Caco-2 (cell line): ENCODE measurements around the gene KIF1B. TPM values are rescaled to one million over a fixed set of nuclear protein-coding genes. Genes with fewer than 3 reads are reported as not detected.

Experiments used
- BruUV-seq: library from RNA; stranded (reverse); fragments of 400-500 nt; replicated peaks from 2 replicates; lab custom pipeline; 2021; lab: Mats Ljungman, UMichigan
- CTCF ChIA-PET: fragments of 300-600 bp; sonication (Branson Sonifier 250); formaldehyde crosslinking; loops from one replicate; lab custom pipeline; 2022; ENCODE audit warnings: antibody characterized with exemption; lab: Charles Lee
- POLR2A ChIA-PET: fragments of 300-600 bp; sonication (Branson Sonifier 250); formaldehyde crosslinking; loops from one replicate; lab custom pipeline; 2022; ENCODE audit warnings: antibody characterized with exemption; lab: Charles Lee
- DNase-seq, 2 experiments: peaks; one replicate each; pipeline versions ENCODE4 v3.0.0 to v3.0.0-alpha.2; 2020 to 2022
- H3K27me3 ChIP-seq: replicated peaks from 2 replicates; pipeline ENCODE4 v1.6.0; 2011; ENCODE audit warnings: low read length; ENCODE audit not compliant: control insufficient read depth, insufficient read depth
- H3K36me3 ChIP-seq: 2 replicates; pipeline ENCODE4 v1.5.1; 2011; ENCODE audit warnings: low read length; ENCODE audit not compliant: control insufficient read depth, insufficient read depth
- H3K4me1 ChIP-seq: fragments of 250-450 bp; sonication (Bioruptor Pico); 2 replicates; pipeline ENCODE4 v1.5.1; 2020; ENCODE audit warnings: mild to moderate bottlenecking
- H3K4me3 ChIP-seq: 2 replicates; pipeline ENCODE4 v1.5.1; 2011; ENCODE audit warnings: low read depth, mild to moderate bottlenecking, control low read depth, low read length
- H3K9me3 ChIP-seq: fragments of 250-450 bp; sonication (Bioruptor Pico); 2 replicates; pipeline ENCODE4 v1.5.1; 2020; ENCODE audit warnings: mild to moderate bottlenecking, moderate library complexity
- H3K27ac Mint-ChIP-seq: one replicate; pipeline ENCODE4 v1.8.0; 2022; ENCODE audit warnings: mixed read lengths; ENCODE audit not compliant: unreplicated experiment
- H3K27me3 Mint-ChIP-seq: one replicate; pipeline ENCODE4 v1.8.0; 2022; ENCODE audit warnings: mixed read lengths; ENCODE audit not compliant: insufficient read depth, unreplicated experiment
- H3K36me3 Mint-ChIP-seq: one replicate; pipeline ENCODE4 v1.8.0; 2022; ENCODE audit warnings: mild to moderate bottlenecking, mixed read lengths; ENCODE audit not compliant: insufficient read depth, unreplicated experiment
- H3K4me1 Mint-ChIP-seq: one replicate; pipeline ENCODE4 v1.8.0; 2022; ENCODE audit warnings: low read depth, mixed read lengths; ENCODE audit not compliant: unreplicated experiment
- H3K4me3 Mint-ChIP-seq: one replicate; pipeline ENCODE4 v1.8.0; 2022; ENCODE audit warnings: mild to moderate bottlenecking, moderate library complexity, mixed read lengths; ENCODE audit not compliant: unreplicated experiment
- H3K9me3 Mint-ChIP-seq: one replicate; pipeline ENCODE4 v1.8.0; 2022; ENCODE audit warnings: mixed read lengths; ENCODE audit not compliant: unreplicated experiment
- intact Hi-C: fragments of 100-400 bp; cut with micrococcal nuclease; formaldehyde crosslinking; loops from one replicate; pipeline ENCODE4 v1.10.0; 2022; ENCODE audit not compliant: unreplicated experiment
- total RNA-seq: library from RNA; stranded (reverse); gene quantifications from 2 replicates; pipeline ENCODE4 v1.2.3, GENCODE V29; 2022
- TF ChIP-seq, protein P1 (sequence below), 2 experiments: fragments of 200-600 bp in 1 of 2; IDR thresholded peaks; 1 replicate in 1 of 2; 2 replicates in 1 of 2; pipeline versions ENCODE4 v1.5.1 to v1.8.0; 2011 to 2022; ENCODE audit warnings: antibody characterized with exemption in 1 of 2, control low read depth in 1 of 2, inconsistent platforms in 1 of 2, low read depth in 1 of 2, low read length in 1 of 2, mild to moderate bottlenecking in 1 of 2, moderate library complexity in 1 of 2; ENCODE audit not compliant: insufficient read depth in 1 of 2, severe bottlenecking in 1 of 2, unreplicated experiment in 1 of 2

Gene KIF1B
- total RNA-seq, 1 experiment from 2014 or later, result 41.1 TPM

GRCh38 chr1:10288029-10288615 lies 77.8 kb downstream of the KIF1B start:
- Histone ChIP-seq H3K27me3 (no peaks in the 10 kb centered on the region), H3K36me3 (no peaks in the 10 kb centered on the region), H3K9me3 (no peaks in the 10 kb centered on the region), H3K4me1 (no peaks in the 10 kb centered on the region), H3K4me3 (no peak overlapping the region)
- ChIA-PET POLR2A (no interaction called here), CTCF (no interaction called here)
- Mint-ChIP-seq H3K27ac (no peak overlapping the region), H3K36me3 (peaks cover 12% of the 10 kb centered on the region), H3K9me3 (no peaks in the 10 kb centered on the region), H3K4me3 (no peak overlapping the region), H3K4me1 (peaks cover 9% of the 10 kb centered on the region), H3K27me3 (no peaks in the 10 kb centered on the region)
- no TSS peak for BruUV-seq
- TF ChIP-seq, protein P1, sequence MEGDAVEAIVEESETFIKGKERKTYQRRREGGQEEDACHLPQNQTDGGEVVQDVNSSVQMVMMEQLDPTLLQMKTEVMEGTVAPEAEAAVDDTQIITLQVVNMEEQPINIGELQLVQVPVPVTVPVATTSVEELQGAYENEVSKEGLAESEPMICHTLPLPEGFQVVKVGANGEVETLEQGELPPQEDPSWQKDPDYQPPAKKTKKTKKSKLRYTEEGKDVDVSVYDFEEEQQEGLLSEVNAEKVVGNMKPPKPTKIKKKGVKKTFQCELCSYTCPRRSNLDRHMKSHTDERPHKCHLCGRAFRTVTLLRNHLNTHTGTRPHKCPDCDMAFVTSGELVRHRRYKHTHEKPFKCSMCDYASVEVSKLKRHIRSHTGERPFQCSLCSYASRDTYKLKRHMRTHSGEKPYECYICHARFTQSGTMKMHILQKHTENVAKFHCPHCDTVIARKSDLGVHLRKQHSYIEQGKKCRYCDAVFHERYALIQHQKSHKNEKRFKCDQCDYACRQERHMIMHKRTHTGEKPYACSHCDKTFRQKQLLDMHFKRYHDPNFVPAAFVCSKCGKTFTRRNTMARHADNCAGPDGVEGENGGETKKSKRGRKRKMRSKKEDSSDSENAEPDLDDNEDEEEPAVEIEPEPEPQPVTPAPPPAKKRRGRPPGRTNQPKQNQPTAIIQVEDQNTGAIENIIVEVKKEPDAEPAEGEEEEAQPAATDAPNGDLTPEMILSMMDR (IDR thresholded peaks at IDR 0.05; ENCODE audit: insufficient read depth in 1 of 2, low read depth in 1 of 2, low read length in 1 of 2, severe bottlenecking in 1 of 2, unreplicated experiment in 1 of 2), result no peak
- intact Hi-C loops, result no loop called here
- DNase-seq, result no peak

GRCh38 chr1:10291705-10292104 lies 81.3 kb downstream of the KIF1B start:
- intact Hi-C loops, result no loop called here
- Mint-ChIP-seq H3K36me3 (peaks cover 13% of the 10 kb centered on the region), H3K4me3 (no peak overlapping the region), H3K27ac (no peak overlapping the region), H3K9me3 (no peaks in the 10 kb centered on the region), H3K27me3 (no peaks in the 10 kb centered on the region), H3K4me1 (peaks cover 9% of the 10 kb centered on the region)
- Histone ChIP-seq H3K9me3 (no peaks in the 10 kb centered on the region), H3K4me3 (no peak overlapping the region), H3K4me1 (no peaks in the 10 kb centered on the region), H3K36me3 (no peaks in the 10 kb centered on the region; the same call in 1 of the 2 replicates), H3K27me3 (no peaks in the 10 kb centered on the region)
- ChIA-PET POLR2A (no interaction called here), CTCF (no interaction called here)
- TF ChIP-seq, protein P1 (IDR thresholded peaks at IDR 0.05; ENCODE audit: insufficient read depth in 1 of 2, low read depth in 1 of 2, low read length in 1 of 2, severe bottlenecking in 1 of 2, unreplicated experiment in 1 of 2), result no peak
- DNase-seq, result no peak
- no TSS peak for BruUV-seq

- no peak for DNase-seq
- no TSS peak for BruUV-seq
- no peak overlapping the region for H3K4me3 ChIP-seq
- ChIA-PET POLR2A (no interaction called here), CTCF (no interaction called here)
- H3K4me3 Mint-ChIP-seq, result no peak overlapping the region
- H3K36me3 ChIP-seq, result no peaks in the 10 kb centered on the region; the same call in 1 of the 2 replicates
- H3K4me1 Mint-ChIP-seq, result peaks cover 9% of the 10 kb centered on the region
- H3K4me1 ChIP-seq, result no peaks in the 10 kb centered on the region
- H3K9me3 ChIP-seq, result no peaks in the 10 kb centered on the region
- no peak overlapping the region for H3K27ac Mint-ChIP-seq
- H3K27me3 Mint-ChIP-seq, result no peaks in the 10 kb centered on the region
- TF ChIP-seq, protein P1 (IDR thresholded peaks at IDR 0.05; ENCODE audit: insufficient read depth in 1 of 2, low read depth in 1 of 2, low read length in 1 of 2, severe bottlenecking in 1 of 2, unreplicated experiment in 1 of 2), result no peak
- intact Hi-C loops, result no loop called here
- no peaks in the 10 kb centered on the region for H3K9me3 Mint-ChIP-seq
- H3K36me3 Mint-ChIP-seq, result peaks cover 18% of the 10 kb centered on the region
- H3K27me3 ChIP-seq, result no peaks in the 10 kb centered on the region
Measured at GRCh38 chr1:10292188-10292587, 81.8 kb downstream of the KIF1B start.
